ENCODE data around the gene ZKSCAN5.

The ZKSCAN5 gene

DNA sequence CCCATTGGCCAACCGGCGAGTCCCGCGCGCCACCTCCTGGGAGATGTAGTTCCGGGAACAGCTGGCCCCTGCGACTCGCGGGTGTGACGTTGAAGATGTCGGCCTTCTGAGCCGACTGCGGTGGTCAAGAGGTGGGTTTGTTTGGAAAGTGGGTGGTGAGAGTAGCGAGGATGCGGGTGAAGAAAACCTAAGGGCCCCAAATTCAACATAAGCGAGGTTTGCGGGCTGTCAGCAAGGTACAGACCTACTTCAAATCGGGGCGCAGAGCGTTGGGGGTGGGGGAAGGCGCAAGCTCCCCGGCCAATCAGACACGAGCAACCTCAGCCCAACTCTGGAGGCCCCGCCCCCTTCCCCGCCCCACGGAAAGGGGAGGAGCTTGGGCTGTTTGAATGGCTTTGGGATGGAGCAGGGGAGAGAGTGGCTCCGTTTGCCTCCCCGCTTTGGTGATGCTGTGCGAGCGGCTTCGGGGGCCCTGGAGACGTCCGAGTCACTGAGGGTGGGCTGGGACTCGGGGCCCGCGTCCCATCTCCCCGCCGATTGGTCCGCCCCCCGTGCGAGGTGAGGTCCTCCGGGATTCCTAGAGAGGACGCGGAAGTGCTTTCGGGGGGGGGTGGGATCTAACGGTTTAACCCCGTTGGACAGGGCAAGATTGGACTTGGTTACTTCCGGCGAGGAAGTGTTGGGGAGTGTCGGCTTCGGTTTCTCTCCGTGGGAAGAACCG lies at the start of gene ZKSCAN5:
Gene ZKSCAN5 (plus strand): TSS at position 60 of the 721 bp plus-strand sequence. CDS start 1,383 bp downstream, outside the sequence.
- DNase-seq (ENCODE audit: low read depth in 2 of 3, low spot score in 1 of 3): peak; percentile 97 to 98 (median 97)

DNA sequence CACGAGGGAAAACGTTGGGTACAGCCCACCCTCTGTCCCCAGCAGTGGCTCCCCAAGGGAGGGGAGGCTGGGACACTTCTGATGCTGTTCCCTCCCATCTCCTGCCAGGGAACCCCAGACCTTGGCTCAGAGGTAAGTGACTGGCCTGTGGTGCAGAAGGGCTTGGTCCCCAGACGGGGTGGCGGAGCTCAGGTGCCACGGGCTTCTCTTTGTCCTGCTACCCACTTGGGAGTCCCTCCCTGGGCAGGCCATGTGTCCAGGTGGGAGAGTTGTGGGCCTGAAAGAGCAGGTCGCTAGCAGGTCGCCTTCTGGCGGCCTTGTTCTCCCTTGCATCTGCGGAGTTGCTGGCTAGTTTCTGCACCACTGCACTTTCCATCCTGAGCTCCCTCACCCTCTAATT lies 48.6 kb upstream of the ZKSCAN5 start:
- no peak for DNase-seq (ENCODE audit: low read depth in 2 of 3, low spot score in 1 of 3)

DNA sequence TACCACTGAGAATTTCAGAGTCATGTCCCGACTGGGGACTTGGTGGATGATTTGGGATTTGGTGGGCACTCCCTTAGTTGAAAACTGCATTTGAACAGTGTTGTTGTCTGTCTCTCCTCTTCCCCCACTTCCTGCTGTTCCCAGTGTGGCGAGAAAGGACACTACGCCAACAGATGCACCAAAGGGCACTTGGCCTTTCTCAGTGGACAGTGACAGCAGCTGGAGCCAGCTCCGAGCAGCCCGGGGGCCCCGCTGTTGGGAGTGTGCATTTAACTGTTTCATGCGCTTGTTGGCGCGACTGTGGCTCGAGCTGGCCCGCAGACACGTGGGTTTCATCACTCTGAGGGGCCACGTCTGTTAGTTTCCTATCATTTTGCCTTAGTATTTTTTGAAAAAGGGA lies 48.2 kb upstream of the ZKSCAN5 start:
- no peak for DNase-seq (ENCODE audit: low read depth in 2 of 3, low spot score in 1 of 3)

DNA sequence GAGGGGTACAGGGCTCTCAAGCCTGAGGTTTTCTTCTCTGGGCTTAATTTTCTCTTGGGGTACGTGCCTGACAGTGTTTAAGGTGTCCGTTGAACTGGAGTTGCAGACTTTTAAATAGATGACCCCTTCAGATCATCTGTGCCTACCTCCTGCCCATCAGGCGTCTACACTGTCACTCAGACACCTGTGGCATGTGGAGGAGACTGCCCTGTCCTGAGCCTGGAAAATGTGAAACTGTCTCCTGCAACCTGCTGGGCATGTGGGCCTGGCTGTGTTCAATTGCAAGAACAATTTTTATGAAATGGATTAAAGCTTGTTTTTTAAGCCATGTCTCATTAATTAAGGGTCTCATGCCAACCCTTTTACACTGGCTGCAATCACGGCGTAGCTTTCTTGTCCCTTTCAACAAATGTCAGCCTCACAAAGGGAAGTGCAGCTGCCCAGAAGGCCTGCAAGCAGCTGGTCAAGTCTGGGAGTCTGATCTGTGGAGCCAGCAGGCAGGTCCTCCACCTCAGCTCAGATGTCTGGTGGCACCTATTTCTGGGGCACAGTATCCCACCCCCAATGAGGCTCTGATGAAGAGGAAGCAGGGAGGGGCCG lies 47.3 kb upstream of the ZKSCAN5 start:
- no peak for DNase-seq (ENCODE audit: low read depth in 2 of 3, low spot score in 1 of 3)

DNA sequence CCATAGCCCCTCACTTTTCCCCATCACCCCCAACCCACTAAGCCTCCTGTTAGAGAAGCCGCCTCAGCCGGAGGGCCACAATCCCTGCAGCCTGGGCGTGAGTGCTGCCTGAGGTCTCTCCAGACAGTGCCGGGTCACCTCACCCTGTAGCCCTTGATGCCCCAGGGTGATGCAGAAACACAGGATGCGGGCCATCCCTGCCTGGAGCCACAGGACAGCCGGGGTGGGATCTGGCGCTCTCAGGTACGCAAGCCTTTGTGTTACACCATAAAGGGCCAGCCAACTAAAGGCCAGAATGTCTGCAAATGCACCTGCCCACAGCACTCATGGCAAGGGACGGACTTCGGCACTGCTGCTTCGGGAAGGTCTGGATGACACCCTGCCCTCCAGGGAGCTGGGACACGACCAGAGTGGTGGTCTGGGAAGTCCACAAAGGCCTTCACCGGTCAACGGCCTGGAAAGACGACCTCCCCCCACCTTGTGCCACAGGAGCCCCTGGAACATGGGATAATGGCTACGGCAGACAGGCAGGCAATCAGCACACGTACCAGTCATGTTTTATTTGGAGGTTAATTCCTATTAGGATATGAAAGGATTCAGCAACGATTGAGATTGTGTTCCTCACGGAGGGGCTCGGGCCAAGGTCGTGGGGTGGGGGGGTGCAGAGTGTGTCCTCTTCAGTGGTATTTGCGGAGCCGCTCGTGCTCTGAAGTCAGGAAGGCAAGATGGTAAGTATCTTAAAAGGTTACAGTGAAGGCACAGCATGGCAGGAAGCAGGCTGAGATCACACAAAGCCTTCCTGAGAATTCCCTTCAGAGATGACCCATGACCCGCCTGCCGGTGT lies 46.6 kb upstream of the ZKSCAN5 start:
- DNase-seq (ENCODE audit: low read depth in 2 of 3, low spot score in 1 of 3): no peak

DNA sequence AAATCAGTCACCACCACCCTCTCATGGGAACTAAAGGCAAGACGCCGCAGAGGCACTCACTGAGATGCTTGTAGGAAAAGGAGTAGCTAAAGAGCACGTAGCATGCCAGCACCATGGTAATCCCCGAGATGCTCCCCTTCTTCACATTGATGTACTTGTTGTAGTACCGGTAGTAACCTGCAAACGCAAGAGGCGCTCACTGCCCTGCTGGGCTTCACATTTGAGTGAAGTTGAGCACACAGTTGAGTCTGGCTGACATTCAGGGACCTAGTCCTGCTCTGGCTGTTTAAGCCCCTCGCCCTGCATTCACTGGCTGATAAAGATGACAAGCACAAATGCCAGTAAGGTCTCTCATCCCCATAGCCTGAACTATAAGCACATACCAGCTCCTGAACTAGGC lies 45.4 kb upstream of the ZKSCAN5 start:
- peak in 1 of 3 donors; percentile 22 for DNase-seq (ENCODE audit: low read depth in 2 of 3, low spot score in 1 of 3)

DNA sequence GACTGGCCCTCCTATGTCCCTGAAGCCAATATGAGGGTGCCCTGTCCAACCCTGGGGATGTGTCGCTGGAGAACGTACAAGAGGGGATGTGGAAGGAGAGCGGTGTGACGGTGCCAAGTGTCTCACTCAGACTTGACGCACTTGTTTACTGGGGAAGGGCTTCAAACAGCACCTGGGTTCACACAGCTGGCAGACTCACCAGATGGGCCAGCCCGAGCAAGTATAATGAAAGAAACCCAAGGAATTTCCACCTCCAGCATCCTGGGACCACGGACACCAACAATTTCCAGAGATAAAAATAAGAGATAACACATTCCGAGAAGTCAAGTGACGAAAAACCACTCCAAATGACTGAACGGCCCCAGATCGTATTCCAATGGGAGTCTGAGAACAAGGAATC lies 43.8 kb upstream of the ZKSCAN5 start:
- no peak for DNase-seq (ENCODE audit: low read depth in 2 of 3, low spot score in 1 of 3)

DNA sequence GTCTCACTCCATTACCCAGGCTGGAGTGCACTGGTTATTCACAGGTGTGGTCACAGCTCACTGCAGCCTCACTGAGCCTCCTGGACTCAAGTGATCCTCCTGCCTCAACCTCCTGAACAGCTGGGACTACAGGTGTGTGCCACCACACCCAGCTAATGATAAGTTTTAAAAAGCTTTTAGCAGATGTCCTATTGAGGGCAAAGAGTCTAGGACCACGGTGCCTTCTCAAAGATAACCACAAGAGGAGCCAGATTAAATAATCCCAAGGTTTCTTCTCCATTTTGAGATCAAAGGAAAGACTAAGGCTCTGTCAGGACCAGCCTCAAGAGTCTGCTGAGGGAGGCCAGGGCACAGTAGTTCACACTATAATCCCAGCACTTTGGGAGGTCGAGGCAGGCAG lies 43.2 kb upstream of the ZKSCAN5 start:
- no peak for DNase-seq (ENCODE audit: low read depth in 2 of 3, low spot score in 1 of 3)

DNA sequence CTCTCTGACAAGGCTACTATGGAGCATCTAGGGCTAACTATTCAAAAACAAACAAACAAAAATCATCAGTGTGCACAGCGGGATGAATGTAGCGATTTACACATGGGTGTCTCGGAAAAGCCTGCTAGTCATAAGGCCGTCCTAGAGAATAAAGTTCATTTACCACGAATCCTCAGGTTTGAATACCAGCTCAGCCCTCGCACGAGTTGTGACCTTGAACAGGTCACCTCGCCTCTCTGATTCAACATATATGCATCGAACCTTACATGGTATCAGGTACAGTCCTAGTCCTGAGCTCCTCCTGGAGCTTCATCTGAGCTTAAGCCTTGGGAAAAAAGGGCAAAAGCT lies 39.1 kb upstream of the ZKSCAN5 start:
- DNase-seq (ENCODE audit: low read depth in 2 of 3, low spot score in 1 of 3): no peak

DNA sequence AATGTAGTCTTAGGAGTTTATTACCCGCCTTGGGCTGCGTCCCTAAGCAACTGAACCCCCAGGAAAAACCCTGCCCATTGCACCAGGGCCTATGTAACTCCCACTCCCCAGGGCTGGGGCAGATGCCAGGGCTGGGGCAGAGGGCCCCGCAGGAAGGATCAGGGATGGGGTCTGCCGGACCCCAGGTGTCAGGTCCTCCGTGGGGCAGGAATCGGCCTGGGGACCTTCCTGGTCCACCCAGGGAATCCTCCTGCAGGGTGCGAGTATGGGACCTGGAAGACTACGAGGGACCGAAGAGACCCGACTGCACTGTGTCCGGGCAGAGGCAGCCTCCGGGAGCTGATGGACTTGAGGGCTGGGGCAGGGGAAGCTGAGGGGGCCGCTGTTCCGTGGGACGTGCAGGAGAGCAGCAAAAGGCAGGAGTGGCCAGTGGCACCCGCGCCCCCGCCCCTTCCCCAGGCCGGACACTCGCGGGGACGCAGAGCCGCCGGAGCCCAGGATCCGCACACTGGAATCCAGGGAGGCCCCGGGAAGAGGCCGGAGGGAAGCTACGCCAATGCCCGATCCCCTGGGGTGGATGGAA lies 36.0 kb upstream of the ZKSCAN5 start:
- no peak for DNase-seq (ENCODE audit: low read depth in 2 of 3, low spot score in 1 of 3)

DNA sequence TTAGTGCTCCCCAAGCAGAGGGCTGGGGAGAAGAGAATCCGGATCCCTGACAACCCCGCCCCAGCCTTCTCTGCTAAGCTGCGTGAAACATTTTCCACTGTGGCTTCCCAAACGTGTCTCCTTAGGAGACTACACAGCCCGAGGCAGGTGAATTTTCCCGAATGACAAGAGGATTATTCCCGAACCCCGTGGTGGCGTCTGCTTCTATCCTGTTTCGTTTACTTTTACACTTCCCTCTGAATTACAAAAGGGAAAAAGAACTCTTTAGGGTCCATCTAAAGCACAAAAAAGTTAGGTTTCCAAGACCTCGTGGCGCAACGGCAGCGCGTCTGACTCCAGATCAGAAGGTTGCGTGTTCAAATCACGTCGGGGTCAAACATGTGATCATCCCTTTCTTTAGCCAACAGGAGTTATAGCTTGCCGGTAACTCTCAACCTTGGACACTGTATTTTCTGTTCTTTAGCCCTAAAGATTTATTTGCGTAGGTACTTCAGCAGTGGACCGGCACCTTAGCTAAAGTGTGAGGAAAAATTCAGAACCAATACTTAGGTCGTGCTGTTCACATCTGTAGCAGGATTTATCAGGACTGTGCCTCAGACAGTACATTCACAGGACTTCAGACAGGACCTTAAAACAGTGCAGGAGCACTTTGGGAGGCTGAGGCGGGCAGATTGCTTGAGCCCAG lies 34.9 kb upstream of the ZKSCAN5 start:
- no peak for DNase-seq (ENCODE audit: low read depth in 2 of 3, low spot score in 1 of 3)

DNA sequence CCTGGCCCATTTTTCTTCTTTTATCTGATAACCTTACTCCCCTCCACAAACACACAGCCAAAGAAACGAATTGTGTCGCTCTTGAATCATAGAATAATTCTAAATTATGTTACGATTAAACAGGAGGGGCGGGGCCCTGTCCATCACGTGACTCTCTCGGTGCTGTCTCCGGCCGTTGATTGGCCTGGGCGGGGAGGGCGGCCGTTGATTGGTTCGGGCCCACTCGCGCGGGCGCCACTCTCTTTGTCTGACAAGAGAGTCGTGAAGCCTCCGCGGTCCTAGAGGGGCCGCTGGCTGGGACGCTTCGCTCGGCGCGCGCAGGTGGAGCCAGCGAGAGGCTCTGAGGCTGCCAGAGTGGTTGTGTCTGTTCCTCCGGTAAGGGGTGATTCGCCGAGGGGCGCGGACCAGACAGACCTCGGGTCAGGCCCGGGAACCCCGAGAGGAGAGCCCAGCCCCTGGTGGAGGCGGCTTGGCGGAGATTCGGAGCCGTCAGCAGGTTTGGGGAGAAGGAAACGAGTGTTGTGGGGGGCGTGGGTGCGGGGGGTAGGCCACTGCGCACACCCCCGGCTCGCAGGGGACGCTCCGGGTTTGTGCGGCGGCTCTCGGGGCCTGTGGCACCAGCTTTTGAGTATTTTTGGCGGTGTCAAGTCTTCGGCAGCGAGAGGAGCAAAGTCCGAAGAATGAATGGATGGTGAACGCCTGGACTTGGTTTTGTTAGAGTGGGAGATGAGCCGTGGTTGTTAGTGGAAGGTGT lies 31.7 kb upstream of the ZKSCAN5 start, which contains the start of gene ZNF789:
Gene ZNF789 (plus strand): TSS at position 330 of the 754 bp plus-strand sequence. CDS start 3,567 bp downstream, outside the sequence.
- peak; percentile 95 to 98 (median 97) for DNase-seq (ENCODE audit: low read depth in 2 of 3, low spot score in 1 of 3)

DNA sequence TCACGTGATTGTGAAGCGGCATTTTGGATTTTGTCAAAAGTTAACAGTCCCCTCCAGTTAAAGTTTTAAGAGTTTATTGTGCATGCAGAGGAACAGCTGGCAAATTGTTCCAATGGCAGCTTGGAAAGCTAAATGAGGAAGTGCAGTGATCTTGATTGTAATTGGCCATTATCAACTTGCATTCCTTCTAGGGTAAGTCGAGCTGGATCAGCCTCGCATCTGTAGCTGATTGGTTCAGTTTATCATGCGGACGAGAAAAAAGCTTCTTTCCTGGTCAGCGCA lies 31.2 kb upstream of the ZKSCAN5 start:
- DNase-seq (ENCODE audit: low read depth in 2 of 3, low spot score in 1 of 3): no peak

DNA sequence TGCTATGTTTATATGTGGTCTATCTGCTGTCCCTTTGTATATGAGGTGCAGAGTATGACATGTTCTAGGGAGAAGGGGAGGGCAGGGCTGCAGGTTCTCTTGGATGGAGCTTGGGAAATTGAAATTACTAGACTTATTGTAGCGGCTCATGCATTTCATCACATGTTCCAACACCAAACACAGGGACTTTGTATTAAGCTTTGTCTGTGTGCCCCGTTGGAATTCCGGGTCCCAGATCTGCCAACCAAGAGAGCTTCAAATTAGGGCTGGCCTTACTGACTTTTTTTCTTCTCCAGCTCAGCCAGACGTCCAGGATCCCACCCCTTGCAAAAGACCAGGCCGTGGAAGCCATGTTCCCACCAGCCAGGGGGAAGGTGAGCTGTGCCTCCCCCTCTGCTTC lies 28.4 kb upstream of the ZKSCAN5 start:
- no peak for DNase-seq (ENCODE audit: low read depth in 2 of 3, low spot score in 1 of 3)

DNA sequence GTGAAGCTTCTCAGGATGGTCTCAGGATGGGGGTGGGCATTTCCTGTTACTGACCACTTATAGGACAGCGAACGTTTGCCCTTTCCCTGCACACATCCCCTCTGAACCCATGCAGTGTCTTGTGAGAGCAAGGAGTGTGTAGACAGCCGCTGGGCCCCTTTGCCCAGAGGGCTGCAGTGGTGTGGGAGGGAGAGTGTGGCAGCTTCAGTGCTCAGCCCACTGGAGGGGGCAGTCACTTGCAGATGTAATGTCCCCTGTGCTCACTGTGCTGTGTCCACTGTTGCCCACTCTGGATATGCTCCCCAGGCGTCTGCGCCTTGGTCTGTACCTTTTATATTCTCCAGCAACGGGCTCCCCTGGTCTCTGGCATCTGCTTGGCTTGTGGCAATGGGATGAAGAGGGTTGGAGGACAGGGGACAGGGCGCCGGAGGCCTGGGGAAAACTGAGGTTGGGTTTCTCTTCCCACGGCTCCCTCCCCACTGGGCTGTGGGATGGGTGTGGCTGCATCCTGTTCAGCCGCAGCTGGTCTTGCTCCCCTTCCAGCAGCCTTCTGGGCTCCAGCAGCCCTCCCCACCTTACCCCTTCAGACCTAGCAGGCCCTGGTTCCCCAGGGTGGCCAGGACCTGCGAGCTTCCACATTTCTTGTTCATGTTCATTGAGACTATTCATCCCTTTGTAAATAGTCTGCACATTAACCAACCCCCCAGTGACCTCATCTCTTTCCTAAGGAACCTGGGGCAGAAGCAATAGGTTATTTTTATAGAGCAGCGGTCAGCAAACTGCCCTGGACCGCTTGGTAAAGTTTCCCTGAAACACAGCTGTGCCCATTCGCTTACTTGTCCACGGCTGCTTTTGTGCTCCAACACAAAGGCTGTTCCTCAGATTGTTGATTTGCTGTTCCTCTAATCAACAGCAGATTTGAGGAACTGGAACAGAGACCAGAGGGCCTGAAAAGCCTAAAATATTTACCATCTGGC lies 25.7 kb upstream of the ZKSCAN5 start:
- DNase-seq (ENCODE audit: low read depth in 2 of 3, low spot score in 1 of 3): no peak

DNA sequence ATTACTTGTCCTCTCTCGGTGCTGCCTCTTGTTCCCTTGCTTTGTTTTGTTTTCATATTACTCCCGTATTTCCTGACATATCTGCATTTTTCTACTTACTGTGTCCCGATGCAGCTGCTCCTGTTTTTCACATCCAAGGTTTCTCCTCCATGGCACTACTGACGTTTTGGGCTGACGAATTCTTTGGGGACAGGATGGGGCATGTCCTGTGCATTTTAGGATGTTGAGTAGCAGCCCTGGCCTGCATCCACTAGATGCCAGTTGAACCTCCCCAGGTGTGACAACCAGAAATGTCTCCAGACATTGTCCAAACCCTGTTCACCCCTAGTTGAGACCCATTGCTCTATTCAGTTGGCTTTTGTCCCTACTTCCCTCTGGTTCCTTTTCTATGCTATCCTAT lies 19.4 kb upstream of the ZKSCAN5 start:
- no peak for DNase-seq (ENCODE audit: low read depth in 2 of 3, low spot score in 1 of 3)

DNA sequence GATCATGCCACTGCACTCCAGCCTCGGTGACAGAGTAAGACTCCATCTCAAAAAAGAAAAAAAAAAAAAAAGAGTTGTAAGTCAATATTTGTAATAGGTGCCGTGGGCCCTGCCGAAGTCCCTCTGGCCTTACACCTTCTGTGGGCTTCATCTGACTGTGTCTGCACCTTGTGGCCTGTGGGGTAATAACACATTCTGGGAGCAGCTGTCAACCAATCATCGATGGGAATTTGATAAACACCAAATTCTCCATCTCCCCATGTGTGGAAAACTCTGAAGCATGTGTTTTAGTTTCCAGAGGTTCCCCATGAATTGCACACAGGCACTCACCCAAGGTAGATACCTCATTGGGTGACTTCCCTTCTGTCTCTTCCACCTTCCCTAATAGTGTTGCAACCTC lies 15.2 kb upstream of the ZKSCAN5 start:
- DNase-seq (ENCODE audit: low read depth in 2 of 3, low spot score in 1 of 3): no peak

DNA sequence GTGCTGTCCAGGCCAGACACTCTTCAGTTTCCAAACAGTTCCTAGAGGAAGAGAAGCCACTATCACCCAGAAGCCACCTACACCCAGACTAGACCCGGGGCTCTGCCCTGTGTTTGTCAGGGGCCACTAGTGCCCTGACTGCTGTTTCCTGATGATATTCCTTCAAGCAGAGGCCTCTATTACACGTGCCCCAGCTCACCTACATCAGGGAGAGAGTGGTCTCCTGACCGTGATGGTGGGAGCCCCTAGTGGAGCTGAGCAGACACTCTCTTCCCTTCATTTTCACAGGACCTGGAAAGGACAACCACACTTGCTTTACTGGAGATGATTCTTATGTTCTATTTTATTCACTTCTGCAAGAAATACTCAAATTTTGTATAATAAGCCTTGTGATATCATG lies 13.6 kb upstream of the ZKSCAN5 start:
- no peak for DNase-seq (ENCODE audit: low read depth in 2 of 3, low spot score in 1 of 3)

DNA sequence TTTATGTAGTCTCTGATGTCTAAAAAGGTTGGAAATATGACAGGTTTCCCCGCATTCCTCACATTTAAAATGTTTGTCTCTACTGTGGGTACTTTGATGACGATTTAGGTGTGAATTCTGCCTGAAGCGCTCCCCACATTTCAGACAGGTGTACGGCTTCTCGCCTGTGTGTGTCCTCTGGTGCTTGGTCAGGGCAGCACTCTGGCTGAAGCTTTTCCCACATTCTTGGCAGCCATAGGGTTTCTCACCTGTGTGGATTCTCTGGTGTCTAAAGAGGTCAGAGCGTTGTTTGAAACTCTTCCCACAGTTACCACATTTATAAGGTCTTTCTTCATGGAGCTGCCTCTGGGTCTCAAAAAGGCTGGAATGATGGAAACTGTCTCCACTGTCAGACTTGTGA lies 10.6 kb upstream of the ZKSCAN5 start:
- no peak for DNase-seq (ENCODE audit: low read depth in 2 of 3, low spot score in 1 of 3)
